Liver (tissue), 9 donors: Measurements from ENCODE around the gene OTOP2. TPM values are rescaled to one million over a fixed set of nuclear protein-coding genes. Genes with fewer than 3 reads are reported as not detected.

Experiments
- DNase-seq: peaks from one replicate; pipeline ENCODE4 v3.0.0-alpha.2; 2017; ENCODE audit warnings: low spot score
- H3K27ac ChIP-seq, 2 donors: one replicate each; pipeline ENCODE4 v1.7.0; 2013; ENCODE audit warnings: inconsistent platforms in 2 of 2, low read length in 2 of 2, control low read depth in 1 of 2, low read depth in 1 of 2, mild to moderate bottlenecking in 1 of 2
- H3K27me3 ChIP-seq, 4 donors: one replicate each; pipeline versions ENCODE4 v1.6.1 to v1.7.0; 2013; ENCODE audit warnings: low read length in 3 of 4, inconsistent platforms in 1 of 4, mild to moderate bottlenecking in 1 of 4, moderate library complexity in 1 of 4; ENCODE audit not compliant: control insufficient read depth in 4 of 4, insufficient read depth in 4 of 4
- H3K36me3 ChIP-seq, 4 donors: one replicate each; pipeline versions ENCODE4 v1.6.1 to v1.7.0; 2013; ENCODE audit warnings: low read length in 3 of 4, mild to moderate bottlenecking in 3 of 4, low read depth in 1 of 4, moderate library complexity in 1 of 4; ENCODE audit not compliant: control insufficient read depth in 4 of 4, insufficient read depth in 3 of 4
- H3K4me1 ChIP-seq, 4 donors: one replicate each; pipeline versions ENCODE4 v1.6.1 to v1.7.0; 2013; ENCODE audit warnings: low read length in 3 of 4, mild to moderate bottlenecking in 3 of 4, moderate library complexity in 1 of 4; ENCODE audit not compliant: control insufficient read depth in 4 of 4, insufficient read depth in 4 of 4
- H3K4me3 ChIP-seq, 3 donors: one replicate each; pipeline versions ENCODE4 v1.6.1 to v1.7.0; 2013; ENCODE audit warnings: low read length in 3 of 3, control low read depth in 1 of 3, low read depth in 1 of 3, mild to moderate bottlenecking in 1 of 3
- H3K9ac ChIP-seq, 2 donors: one replicate each; pipeline ENCODE4 v1.7.0; 2013; ENCODE audit warnings: low read length in 2 of 2, mild to moderate bottlenecking in 2 of 2, moderate library complexity in 2 of 2, control low read depth in 1 of 2, low read depth in 1 of 2
- H3K9me3 ChIP-seq, 4 donors: one replicate each; pipeline versions ENCODE4 v1.6.1 to v1.7.0; 2013; ENCODE audit warnings: low read length in 3 of 4; ENCODE audit not compliant: control insufficient read depth in 4 of 4
- CTCF ChIP-seq: fragments of 150-350 bp; IDR thresholded peaks from 2 replicates; pipeline ENCODE4 v1.5.1; 2017; ENCODE audit warnings: improper control_type of control experiment, low read depth, low read length; ENCODE audit not compliant: missing input control
- FOXA1 ChIP-seq: IDR thresholded peaks from 2 replicates; pipeline ENCODE4 v1.6.1; 2016; ENCODE audit warnings: antibody characterized with exemption
- FOXA2 ChIP-seq: IDR thresholded peaks from 2 replicates; pipeline ENCODE4 v1.6.1; 2016; ENCODE audit warnings: antibody characterized with exemption
- GABPA ChIP-seq, 2 donors: IDR thresholded peaks in 1 of 2; conservative IDR thresholded peaks in 1 of 2; 2 replicates each; pipeline ENCODE4 v1.6.1; 2016; ENCODE audit warnings: antibody characterized with exemption in 2 of 2, mild to moderate bottlenecking in 1 of 2, moderate library complexity in 1 of 2
- HNF4A ChIP-seq, 2 donors: conservative IDR thresholded peaks; 2 replicates each; pipeline ENCODE4 v1.6.1; 2016; ENCODE audit warnings: antibody characterized with exemption in 2 of 2, mild to moderate bottlenecking in 2 of 2
- MAX ChIP-seq: IDR thresholded peaks from 2 replicates; pipeline ENCODE4 v1.6.1; 2016; ENCODE audit warnings: antibody characterized with exemption
- NR2F2 ChIP-seq: IDR thresholded peaks from 2 replicates; pipeline ENCODE4 v1.6.1; 2016; ENCODE audit warnings: antibody characterized with exemption
- RAD21 ChIP-seq, 2 donors: IDR thresholded peaks; 2 replicates each; pipeline ENCODE4 v1.6.1; 2016; ENCODE audit warnings: antibody characterized with exemption in 2 of 2, mild to moderate bottlenecking in 2 of 2
- REST ChIP-seq: IDR thresholded peaks from 2 replicates; pipeline ENCODE4 v1.6.1; 2016; ENCODE audit warnings: antibody characterized with exemption, mild to moderate bottlenecking
- RXRA ChIP-seq, 2 donors: IDR thresholded peaks; 2 replicates each; pipeline ENCODE4 v1.6.1; 2017 to 2018; ENCODE audit warnings: antibody characterized with exemption in 2 of 2, mild to moderate bottlenecking in 1 of 2
- SP1 ChIP-seq: IDR thresholded peaks from 2 replicates; pipeline ENCODE4 v1.6.1; 2018; ENCODE audit warnings: antibody characterized with exemption, mild to moderate bottlenecking
- TAF1 ChIP-seq: conservative IDR thresholded peaks from 2 replicates; pipeline ENCODE4 v1.6.1; 2016; ENCODE audit warnings: antibody characterized with exemption, mild to moderate bottlenecking
- ZBTB33 ChIP-seq: IDR thresholded peaks from 2 replicates; pipeline ENCODE4 v1.6.1; 2016; ENCODE audit warnings: antibody characterized with exemption
- WGBS: extraction: QIAGEN DNeasy Blood & Tissue Kit; methylation state at CpG from one replicate; pipeline ENCODE4 v1.1.7; 2013; 5-methylcytosine and 5-hydroxymethylcytosine counted together
- polyA plus RNA-seq, 2 donors: library from polyadenylated mRNA; stranded (reverse) in 1 of 2; unstranded in 1 of 2; fragments of 200-250 nt in 1 of 2; fragments of >200 nt in 1 of 2; fragmentation: Nextera tagmentation in 1 of 2; extraction: Ambion mirVana in 1 of 2; gene quantifications; one replicate each; pipeline versions ENCODE4 v1.2.1 to v1.2.3, GENCODE V29; 2013 to 2015
- total RNA-seq, 2 donors: library from RNA; depleted of rRNA; stranded (reverse); fragments of >200 nt; gene quantifications; one replicate each; pipeline ENCODE4 v1.2.3, GENCODE V29; 2014
- donor health status: healthy.
- donor health status: healthy.
- donor health status: healthy.
- donor health status: healthy.
- donor health status: healthy.

Gene OTOP2
- total and polyA plus RNA-seq, 4 donors, result not detected

- no peak overlapping the region for H3K4me3 ChIP-seq
- no peak overlapping the region for H3K9ac ChIP-seq
- 79% methylated on average over 3 of the region's 3 CpGs for WGBS
- peaks cover 4 to 13% (median 6%) of the 10 kb centered on the region in 4 donors for H3K4me1 ChIP-seq
- TF ChIP-seq GABPA (IDR thresholded peaks at IDR 0.05 in 1 of 2, conservative IDR thresholded peaks at IDR 0.05 in 1 of 2) (no peak), FOXA2 (no peak), REST (no peak), ZBTB33 (no peak), RXRA (IDR thresholded peaks at IDR 0.05) (no peak), TAF1 (no peak), CTCF (no peak), FOXA1 (no peak), MAX (no peak), HNF4A (conservative IDR thresholded peaks at IDR 0.05) (no peak), SP1 (no peak), NR2F2 (no peak)
- no peaks in the 10 kb centered on the region for H3K9me3 ChIP-seq
- no peak for DNase-seq
- H3K27ac ChIP-seq, result no peak overlapping the region
- H3K27me3 ChIP-seq, result peaks cover 0 to 3% (median under 1%) of the 10 kb centered on the region in 4 donors
- H3K36me3 ChIP-seq, result no peaks in the 10 kb centered on the region
Observed at GRCh38 chr17:74978240-74978639, 54.2 kb downstream of the OTOP2 start.

- DNase-seq, result no peak
- no peak for TF ChIP-seq RAD21 (IDR thresholded peaks at IDR 0.05)
- no peak for TF ChIP-seq HNF4A (conservative IDR thresholded peaks at IDR 0.05)
- no peak for TF ChIP-seq TAF1
- peaks cover 4 to 12% (median 6%) of the 10 kb centered on the region in 4 donors for H3K4me1 ChIP-seq
- peaks cover 0 to 3% (median under 1%) of the 10 kb centered on the region in 4 donors for H3K27me3 ChIP-seq
- H3K9ac ChIP-seq, result no peak overlapping the region
- no peaks in the 10 kb centered on the region for H3K36me3 ChIP-seq
- H3K9me3 ChIP-seq, result no peaks in the 10 kb centered on the region
- WGBS, result 63% methylated on average over 17 of the region's 17 CpGs
- no peak overlapping the region for H3K27ac ChIP-seq
- H3K4me3 ChIP-seq, result no peak overlapping the region
Observed at GRCh38 chr17:74979408-74980146, 55.5 kb downstream of the OTOP2 start.
